Measurements from ENCODE around the gene ABI1. TPM values are rescaled to one million over a fixed set of nuclear protein-coding genes. Genes with fewer than 3 reads are reported as not detected.

ABI1 gene
- total and polyA plus RNA-seq, 2 donors (not counting 3 experiments of a cell fraction or from before 2014, with no cell fraction given) = 58.8 to 59.1 TPM

DNA sequence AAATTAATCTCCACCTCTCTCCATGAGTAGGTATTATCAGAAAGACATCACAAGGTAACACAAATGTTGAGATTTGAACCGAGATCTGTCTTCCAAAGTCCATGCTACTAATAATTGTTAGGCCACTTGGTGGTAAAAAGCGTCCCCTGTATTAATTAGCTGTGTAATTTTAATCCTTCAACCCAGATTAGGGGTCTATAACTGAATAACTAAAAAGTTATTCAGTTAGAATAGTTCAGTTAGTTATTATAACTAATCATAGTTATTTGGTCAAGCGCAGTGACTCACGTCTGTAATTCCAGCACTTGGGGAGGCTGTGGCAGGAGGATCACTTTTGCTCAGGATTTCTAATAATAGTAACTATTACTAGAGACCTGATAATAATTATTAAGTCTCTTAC is 157.7 kb downstream of the ABI1 start:
- Histone ChIP-seq H3K27me3 (ENCODE audit: control insufficient read depth in 2 of 2, insufficient read depth in 2 of 2, low read length in 2 of 2) (no peaks in the 10 kb centered on the region), H3K27ac (ENCODE audit: insufficient read depth, low read depth, low read length) (no peak overlapping the region), H3K9ac (replicated peaks; ENCODE audit: extremely low read depth, insufficient read depth, low read length) (no peak overlapping the region), H3K9me1 (replicated peaks; ENCODE audit: control insufficient read depth, extremely low read depth, insufficient read depth, low read length) (no peaks in the 10 kb centered on the region), H4K20me1 (replicated peaks; ENCODE audit: control insufficient read depth, extremely low read depth, insufficient read depth, low read length) (no peaks in the 10 kb centered on the region), H3K36me3 (ENCODE audit: control insufficient read depth in 2 of 2, extremely low read depth in 1 of 2, insufficient read depth in 2 of 2, low read length in 2 of 2) (peaks cover 0 to 3% of the 10 kb centered on the region in 2 experiments), H3K9me3 (replicated peaks; ENCODE audit: control insufficient read depth, insufficient read depth, low read length) (no peaks in the 10 kb centered on the region), H2AFZ (ENCODE audit: low read depth, low read length) (no peak overlapping the region), H3K4me2 (ENCODE audit: insufficient read depth, low read length) (no peak overlapping the region), H3K79me2 (ENCODE audit: control insufficient read depth, insufficient read depth, low read length) (peaks cover 49% of the 10 kb centered on the region), H3K4me1 (ENCODE audit: control insufficient read depth, extremely low read depth, insufficient read depth, low read length) (peaks cover 5% of the 10 kb centered on the region), H3K4me3 (replicated peaks in 1 of 3; ENCODE audit: insufficient read depth in 1 of 3, low read depth in 1 of 3, low read length in 3 of 3) (no peak overlapping the region)
- no TSS peak for BruUV-seq (replicated peaks)
- CTCF ChIA-PET = interaction anchor here (0.8 to 0.9 kb wide), 2 partner anchors 21 to 23 kb away, joined by 3 read pairs; no protein-coding TSS in a partner anchor
- intact Hi-C loops (cut with micrococcal nuclease) (no loop called here), dilution Hi-C loops (cut with MboI; ENCODE audit: extremely low pct_ligation_motif_present, low sequenced_read_pairs) (no loop called here)
- FAIRE-seq = no peak
- TF ChIP-seq POLR2A (IDR thresholded peaks at IDR 0.05; ENCODE audit: low read depth, low read length) (no peak), FOS (IDR thresholded peaks at IDR 0.05; ENCODE audit: borderline replicate concordance, insufficient read depth, low read length) (no peak), GATA2 (IDR thresholded peaks at IDR 0.05; ENCODE audit: insufficient read depth, insufficient read length, low read depth, low read length) (no peak), EZH2 (IDR thresholded peaks at IDR 0.05; ENCODE audit: borderline replicate concordance, low read depth, low read length, severe bottlenecking) (no peak), MYC (IDR thresholded peaks at IDR 0.05; ENCODE audit: low read depth, low read length) (no peak), JUN (IDR thresholded peaks at IDR 0.05; ENCODE audit: borderline replicate concordance, insufficient read depth, insufficient read length, low read depth) (no peak), POLR2AphosphoS5 (IDR thresholded peaks at IDR 0.05; ENCODE audit: insufficient read depth, low read depth, low read length) (no peak)
- TF ChIP-seq, protein P1, sequence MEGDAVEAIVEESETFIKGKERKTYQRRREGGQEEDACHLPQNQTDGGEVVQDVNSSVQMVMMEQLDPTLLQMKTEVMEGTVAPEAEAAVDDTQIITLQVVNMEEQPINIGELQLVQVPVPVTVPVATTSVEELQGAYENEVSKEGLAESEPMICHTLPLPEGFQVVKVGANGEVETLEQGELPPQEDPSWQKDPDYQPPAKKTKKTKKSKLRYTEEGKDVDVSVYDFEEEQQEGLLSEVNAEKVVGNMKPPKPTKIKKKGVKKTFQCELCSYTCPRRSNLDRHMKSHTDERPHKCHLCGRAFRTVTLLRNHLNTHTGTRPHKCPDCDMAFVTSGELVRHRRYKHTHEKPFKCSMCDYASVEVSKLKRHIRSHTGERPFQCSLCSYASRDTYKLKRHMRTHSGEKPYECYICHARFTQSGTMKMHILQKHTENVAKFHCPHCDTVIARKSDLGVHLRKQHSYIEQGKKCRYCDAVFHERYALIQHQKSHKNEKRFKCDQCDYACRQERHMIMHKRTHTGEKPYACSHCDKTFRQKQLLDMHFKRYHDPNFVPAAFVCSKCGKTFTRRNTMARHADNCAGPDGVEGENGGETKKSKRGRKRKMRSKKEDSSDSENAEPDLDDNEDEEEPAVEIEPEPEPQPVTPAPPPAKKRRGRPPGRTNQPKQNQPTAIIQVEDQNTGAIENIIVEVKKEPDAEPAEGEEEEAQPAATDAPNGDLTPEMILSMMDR (IDR thresholded peaks at IDR 0.05; ENCODE audit: extremely low read depth in 1 of 2, insufficient read depth in 1 of 2, low read depth in 1 of 2, low read length in 2 of 2) = no peak
- TF ChIP-seq, protein P2, sequence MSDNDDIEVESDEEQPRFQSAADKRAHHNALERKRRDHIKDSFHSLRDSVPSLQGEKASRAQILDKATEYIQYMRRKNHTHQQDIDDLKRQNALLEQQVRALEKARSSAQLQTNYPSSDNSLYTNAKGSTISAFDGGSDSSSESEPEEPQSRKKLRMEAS (IDR thresholded peaks at IDR 0.05; ENCODE audit: insufficient read depth, insufficient read length) = no peak
- no peak for DNase-seq (ENCODE audit: low read depth, low spot score)
- POLR2A ChIA-PET = no interaction called here
